Forelimb muscle (tissue), 1 donor: Measurements from ENCODE around the gene SMAD3. TPM values are rescaled to one million over a fixed set of nuclear protein-coding genes. Genes with fewer than 3 reads are reported as not detected.
"Not testable (repeated sequence)": the region's sequence is repeated elsewhere in the genome, so short reads cannot be mapped to it uniquely, and the experiment has no call there.

Source experiments
- DNase-seq: peaks from one replicate; pipeline ENCODE4 v3.0.0-alpha.2; 2013; ENCODE audit warnings: low read depth
- polyA plus RNA-seq: library from polyadenylated mRNA; unstranded; fragments of 120-200 nt; gene quantifications from one replicate; pipeline ENCODE4 v1.2.1, GENCODE V29; 2013; ENCODE audit not compliant: insufficient read length

SMAD3 gene
- polyA plus RNA-seq, 1 donor = 26.3 TPM

DNA sequence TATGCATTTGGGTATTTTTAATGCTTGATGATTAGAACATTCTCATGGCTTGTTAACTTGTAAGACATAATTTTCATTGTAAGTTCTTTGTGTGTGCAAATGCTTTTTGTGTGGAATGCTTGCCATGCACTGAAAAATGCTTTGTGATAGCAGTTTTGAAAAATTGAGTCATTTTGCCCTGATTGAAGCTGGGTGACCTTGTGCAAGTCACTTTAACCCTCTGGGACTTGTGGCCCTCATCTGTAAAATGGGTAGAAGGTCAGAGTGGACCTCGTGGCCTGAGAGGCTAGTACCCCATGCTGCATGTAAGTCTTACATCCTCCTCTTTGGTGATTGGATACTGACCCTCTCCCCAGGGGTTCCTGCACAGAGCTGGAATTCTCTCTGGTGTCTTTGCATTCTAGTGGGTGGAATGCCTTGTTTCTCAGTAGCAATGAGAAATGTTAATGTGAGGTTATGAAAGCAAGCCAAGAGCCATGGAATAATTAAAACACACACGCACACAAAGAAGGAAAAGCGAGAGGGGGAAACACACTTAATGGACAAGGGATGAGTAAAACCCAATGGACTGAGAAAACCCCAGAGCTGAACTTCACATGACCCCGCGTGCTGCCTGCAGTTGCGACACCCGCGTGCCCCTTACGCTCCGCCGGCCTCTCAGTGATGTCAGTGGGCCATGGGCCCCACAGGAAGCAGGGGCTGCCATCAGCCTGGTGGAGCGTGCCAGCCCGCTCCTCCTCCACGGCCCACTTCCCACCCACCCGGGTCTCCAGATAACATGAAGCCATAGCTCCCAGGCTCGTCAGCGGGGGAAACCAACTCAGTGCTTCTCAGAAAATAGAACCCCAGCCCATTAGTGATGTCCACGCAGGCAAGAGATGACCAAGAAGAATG is 44.0 kb downstream of the SMAD3 start:
- DNase-seq = no peak

DNA sequence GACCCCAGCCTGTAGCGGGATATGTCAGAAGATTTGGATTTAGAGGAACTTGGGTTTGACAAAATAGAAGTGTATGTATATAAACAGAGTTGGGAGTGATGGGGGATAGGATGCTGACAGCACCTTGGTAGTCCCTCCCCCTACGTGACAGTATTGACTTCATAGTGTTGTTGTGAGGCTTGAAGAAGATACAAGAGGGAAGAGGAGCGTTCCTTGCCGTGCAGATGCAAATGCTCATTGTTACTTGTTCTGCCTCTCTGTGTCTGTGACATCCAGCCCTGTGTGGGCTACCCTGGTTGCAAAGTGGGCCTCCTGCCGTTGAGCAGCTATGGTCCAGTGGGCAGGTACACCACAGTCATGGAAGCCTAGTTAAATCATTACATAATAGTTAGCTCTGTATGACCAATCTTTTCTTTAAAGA is 45.0 kb downstream of the SMAD3 start:
- DNase-seq = no peak

DNA sequence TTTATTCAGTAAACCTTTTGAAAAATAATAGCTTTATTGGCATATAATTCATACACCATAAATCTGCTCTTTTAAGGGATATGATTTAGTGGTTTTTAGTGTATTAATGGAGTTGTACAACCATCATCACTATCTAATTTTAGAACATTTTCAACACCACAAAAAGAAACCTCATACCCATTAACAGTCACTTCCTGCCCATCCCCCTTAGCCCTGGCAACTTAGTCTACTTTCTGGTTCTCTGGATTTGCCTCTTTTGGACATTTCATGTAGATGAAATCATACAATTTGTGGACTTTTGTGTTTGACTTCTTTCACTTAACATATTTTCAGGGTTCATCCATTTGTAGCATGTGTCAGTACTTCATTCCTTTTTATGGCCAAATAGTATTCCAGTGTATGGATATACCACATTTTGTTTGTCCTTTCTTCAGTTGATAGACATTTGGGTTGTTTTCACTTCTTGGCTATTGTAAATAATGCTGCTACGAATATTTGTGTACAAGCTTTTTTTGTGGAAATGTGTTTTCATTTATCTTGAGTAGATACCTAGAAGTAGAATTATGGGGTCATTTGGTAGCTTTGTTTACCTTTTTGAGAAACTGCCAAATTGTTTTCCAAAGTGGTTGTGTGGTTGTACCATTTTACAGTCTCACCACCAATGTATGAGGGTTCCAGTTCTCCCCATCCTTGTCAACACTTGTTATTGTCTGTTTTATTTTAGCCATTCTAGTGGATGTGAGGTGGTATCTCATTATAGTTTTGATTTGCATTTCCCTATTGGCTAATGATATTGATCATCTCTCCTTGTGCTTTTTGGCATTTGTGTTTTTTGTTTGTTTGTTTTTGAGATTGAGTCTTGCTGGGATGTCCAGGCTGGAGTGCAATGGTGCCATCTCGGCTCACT is 45.8 kb downstream of the SMAD3 start:
- no peak for DNase-seq

DNA sequence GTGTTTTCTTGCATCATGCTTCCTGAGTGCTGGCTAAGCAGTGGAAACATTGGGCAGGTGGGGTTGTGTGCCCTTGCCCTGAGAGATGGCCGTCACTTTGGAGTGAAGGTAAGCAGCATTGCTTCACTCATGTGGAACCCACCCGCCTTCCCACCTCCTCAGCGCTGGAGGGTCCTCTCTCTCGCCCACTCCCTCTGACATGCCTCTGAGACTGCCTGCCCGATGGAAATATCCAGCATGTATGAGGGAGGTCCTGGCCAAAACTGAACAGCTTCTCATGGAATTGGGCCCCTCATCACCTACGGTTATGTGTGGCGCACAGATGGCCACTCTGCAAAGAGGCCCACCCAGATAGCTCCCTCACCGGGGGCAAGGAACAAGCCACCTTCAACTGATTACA is 48.6 kb downstream of the SMAD3 start:
- DNase-seq = no peak

GRCh38 chr15:67114846-67115585 is 49.6 kb downstream of the SMAD3 start:
- no peak for DNase-seq

DNA sequence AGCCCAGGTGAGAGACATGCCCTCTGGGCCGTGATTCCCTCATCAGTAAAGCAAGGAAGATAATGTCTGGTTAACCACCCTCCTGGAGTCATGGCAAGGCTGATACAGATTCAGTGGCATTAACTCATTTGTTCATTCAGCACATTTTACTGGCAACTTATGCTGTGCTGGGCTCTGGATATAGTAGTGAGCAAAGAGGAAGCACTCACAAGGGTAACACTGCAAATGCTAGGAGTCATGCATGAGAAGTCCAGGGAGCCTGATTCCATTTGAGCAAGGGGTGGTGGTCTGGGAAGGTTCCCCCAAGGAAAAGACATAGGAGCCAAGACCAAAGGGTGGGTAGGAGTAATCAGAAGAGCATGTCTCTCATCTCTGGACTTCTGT is 50.2 kb downstream of the SMAD3 start:
- DNase-seq = no peak

- DNase-seq = no peak
Measured at GRCh38 chr15:67116742-67117141, 51.3 kb downstream of the SMAD3 start.

DNA sequence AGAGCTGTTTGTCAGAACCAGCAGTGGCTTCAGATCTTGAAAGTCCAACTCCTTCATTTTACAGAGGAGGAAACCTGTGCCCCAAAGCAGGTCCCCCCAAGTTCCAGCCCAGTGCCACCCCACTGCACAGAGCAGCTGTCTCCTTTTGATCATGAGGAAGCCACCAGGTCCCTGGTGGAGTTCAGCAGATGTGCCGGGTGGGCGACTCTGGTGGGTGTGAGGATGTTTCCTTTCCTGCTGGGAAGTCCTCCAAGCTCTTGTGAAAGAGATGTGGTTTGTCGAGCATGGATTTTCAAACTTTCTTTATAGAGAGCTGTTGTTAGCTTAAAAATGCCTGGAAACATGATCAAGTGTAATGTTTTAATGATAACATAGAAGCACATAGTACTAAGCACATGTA is 52.0 kb downstream of the SMAD3 start:
- DNase-seq = no peak

DNA sequence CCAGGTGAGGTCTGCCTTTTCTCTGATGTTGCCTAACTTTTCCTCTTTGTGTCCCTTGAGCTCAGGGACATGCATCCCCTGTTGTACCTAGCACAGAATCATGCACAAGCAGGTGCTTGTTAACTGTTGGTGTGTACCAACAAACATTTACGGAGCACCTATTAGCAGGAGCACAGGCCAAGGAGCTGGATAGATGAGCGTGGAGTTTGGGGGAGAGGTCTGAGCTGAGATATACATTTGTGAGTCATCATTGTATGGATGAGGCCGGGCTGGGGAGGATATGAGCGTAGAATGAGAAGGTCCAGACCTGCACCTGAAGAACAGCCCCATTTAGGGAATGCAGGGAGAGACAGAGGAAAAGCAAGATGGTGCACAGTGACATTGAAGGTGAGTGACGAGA is 53.4 kb downstream of the SMAD3 start:
- no peak for DNase-seq

DNA sequence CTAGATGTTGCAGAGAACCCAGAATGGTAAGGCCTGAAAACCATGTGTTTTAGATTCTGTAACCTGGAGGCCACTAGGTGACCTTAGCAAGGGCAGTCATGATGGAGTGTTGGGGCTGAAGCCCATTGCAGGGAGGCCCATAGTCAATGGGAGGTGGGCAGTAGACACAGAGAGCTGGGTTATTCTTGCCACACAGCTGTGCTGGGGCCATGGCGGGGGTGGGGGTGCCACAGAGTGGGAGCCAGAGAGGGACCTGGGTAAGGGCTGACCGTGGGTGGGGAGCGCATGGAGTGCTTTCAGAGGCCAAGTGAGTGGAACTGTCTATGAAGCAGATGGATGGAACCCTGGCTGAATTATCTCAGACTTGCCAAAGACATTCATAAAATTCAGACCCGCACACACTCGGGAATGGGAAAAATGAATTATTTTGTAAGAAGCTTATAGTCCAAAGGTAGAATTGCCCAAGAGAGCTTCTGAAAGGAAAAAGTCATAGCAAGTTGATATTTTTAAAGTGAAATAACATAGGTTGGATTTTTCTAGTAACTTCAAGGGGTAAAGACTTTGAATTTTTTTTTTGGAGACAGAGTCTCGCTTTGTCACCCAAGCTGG is 53.9 kb downstream of the SMAD3 start:
- no peak for DNase-seq

GRCh38 chr15:67120009-67120838 is 54.8 kb downstream of the SMAD3 start:
- no peak for DNase-seq

GRCh38 chr15:67120839-67121643 is 55.6 kb downstream of the SMAD3 start:
- DNase-seq = no peak

GRCh38 chr15:67121644-67122605 is 56.5 kb downstream of the SMAD3 start:
- DNase-seq = no peak

DNA sequence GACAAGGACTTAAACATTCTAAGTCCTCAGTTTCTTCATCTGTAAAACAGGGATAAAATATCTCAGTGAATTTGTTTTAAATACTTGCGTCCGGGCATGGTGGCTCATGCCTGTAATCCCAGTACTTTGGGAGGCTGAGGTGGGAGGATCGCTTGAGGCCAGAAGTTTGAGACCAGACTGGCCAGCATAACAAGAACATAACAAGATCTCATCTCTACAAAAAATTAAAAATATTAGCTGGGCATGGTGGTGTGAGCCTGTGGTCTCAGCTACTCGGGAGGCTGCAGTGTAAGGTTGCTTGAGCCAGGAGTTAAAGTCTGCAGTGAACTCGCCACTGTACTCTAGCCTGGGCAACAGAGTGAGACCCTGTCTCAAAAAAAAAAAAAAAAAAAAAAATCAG is 57.4 kb downstream of the SMAD3 start:
- not testable (repeated sequence) for DNase-seq

DNA sequence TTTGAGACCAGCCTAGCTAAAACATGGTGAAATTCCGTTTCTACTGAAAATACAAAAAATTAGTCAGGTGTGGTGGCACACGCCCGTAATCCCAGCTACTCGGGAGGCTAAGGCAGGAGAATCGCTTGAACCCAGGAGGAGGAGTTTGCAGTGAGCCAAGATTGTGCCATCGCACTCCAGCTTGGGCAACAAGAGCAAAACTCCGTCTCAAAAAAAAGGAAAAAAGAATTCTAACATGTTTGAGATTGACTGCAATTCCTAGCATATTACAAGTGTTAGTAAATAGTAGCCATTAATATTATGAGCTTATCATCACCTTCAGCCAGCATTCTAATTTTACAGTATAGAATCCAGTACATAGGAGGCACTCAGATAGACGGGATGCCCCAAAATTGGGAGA is 57.9 kb downstream of the SMAD3 start:
- not testable (repeated sequence) for DNase-seq

- no peak for DNase-seq
Measured at GRCh38 chr15:67124111-67124510, 58.7 kb downstream of the SMAD3 start.

GRCh38 chr15:67124911-67125588 is 59.6 kb downstream of the SMAD3 start:
- DNase-seq = no peak
